Fibroblast of the aortic adventitia (primary cell): ENCODE measurements around the gene RTTN. TPM values are rescaled to one million over a fixed set of nuclear protein-coding genes. Genes with fewer than 3 reads are reported as not detected.

Source experiments
- DNase-seq: peaks from one replicate; pipeline ENCODE4 v3.0.0-alpha.2; 2010; ENCODE audit warnings: low read depth
- H3K4me3 ChIP-seq: 2 replicates; pipeline ENCODE4 v1.5.1; 2011; ENCODE audit warnings: low read depth, mild to moderate bottlenecking, control low read depth, low read length, moderate library complexity
- total RNA-seq: library from RNA; depleted of rRNA; stranded (reverse); fragments of >200 nt; gene quantifications from 2 replicates; pipeline ENCODE4 v1.2.3, GENCODE V29; 2012; ENCODE audit warnings: low replicate concordance
- TF ChIP-seq, protein P1 (sequence below): IDR thresholded peaks from 2 replicates; pipeline ENCODE4 v1.5.1; 2011; ENCODE audit warnings: mild to moderate bottlenecking, low read length, control low read depth, inconsistent platforms; ENCODE audit not compliant: insufficient read depth

Gene RTTN
- total RNA-seq, 1 donor = 38.6 TPM

DNA sequence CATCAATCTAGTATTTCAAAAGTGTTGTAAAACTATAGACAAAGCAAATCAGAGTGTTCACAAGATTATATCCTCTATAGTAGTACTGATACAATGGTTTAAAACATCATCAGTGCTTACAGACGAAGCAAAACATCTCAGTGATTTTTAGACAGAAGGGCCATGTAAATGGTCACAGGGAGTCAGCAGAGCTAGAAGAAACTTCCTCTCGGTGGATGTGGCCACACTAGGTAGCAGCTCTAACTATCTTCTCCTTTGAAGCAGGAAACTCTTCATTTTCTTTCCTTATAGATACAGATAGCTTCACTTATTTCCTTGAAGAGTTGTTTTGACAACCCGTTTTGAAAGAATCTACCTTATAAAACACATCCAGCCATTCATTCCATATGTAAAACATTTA is 177.4 kb downstream of the RTTN start:
- no peak for DNase-seq
- TF ChIP-seq, protein P1, sequence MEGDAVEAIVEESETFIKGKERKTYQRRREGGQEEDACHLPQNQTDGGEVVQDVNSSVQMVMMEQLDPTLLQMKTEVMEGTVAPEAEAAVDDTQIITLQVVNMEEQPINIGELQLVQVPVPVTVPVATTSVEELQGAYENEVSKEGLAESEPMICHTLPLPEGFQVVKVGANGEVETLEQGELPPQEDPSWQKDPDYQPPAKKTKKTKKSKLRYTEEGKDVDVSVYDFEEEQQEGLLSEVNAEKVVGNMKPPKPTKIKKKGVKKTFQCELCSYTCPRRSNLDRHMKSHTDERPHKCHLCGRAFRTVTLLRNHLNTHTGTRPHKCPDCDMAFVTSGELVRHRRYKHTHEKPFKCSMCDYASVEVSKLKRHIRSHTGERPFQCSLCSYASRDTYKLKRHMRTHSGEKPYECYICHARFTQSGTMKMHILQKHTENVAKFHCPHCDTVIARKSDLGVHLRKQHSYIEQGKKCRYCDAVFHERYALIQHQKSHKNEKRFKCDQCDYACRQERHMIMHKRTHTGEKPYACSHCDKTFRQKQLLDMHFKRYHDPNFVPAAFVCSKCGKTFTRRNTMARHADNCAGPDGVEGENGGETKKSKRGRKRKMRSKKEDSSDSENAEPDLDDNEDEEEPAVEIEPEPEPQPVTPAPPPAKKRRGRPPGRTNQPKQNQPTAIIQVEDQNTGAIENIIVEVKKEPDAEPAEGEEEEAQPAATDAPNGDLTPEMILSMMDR = no peak
- H3K4me3 ChIP-seq = no peak overlapping the region

DNA sequence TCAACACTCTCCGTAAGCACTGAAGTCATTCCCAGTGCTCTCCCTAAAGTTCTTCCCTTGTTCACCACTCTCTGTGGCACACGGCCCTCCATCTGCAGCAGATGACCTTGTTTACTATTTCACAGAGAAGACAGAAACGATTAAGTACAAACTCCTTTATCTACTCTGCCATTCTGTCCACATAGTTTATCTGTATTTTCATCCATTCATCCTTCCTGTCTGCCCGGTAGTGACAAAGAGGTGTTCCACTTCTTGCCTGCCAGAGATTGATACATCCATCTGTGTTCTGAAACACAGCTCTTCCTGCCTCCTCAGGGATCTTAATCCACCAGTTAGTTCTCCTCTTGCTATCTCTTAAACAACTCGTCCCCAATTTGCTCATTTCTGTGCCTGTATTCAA is 179.9 kb downstream of the RTTN start:
- no peak overlapping the region for H3K4me3 ChIP-seq
- no peak for DNase-seq
- TF ChIP-seq, protein P1 = no peak

DNA sequence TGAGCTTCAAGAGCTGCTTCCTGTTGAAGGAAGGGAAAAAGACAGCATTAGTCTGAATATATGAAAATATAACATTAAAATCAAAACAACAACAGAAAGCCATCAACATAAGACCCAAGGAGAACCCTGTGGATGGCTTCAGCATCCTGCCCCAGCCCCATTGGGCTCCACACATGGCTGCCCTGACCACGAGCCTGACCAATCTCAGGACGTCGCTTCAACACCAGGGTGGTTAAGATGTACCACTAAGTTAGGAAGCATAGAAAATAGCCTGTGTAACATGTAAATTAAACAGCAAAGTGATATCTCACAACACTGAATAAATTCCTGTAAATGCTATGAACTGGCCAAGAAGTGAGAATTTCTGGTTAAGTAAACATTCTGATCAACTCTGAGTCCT is 180.7 kb downstream of the RTTN start:
- TF ChIP-seq, protein P1 = no peak
- no peak overlapping the region for H3K4me3 ChIP-seq
- no peak for DNase-seq

DNA sequence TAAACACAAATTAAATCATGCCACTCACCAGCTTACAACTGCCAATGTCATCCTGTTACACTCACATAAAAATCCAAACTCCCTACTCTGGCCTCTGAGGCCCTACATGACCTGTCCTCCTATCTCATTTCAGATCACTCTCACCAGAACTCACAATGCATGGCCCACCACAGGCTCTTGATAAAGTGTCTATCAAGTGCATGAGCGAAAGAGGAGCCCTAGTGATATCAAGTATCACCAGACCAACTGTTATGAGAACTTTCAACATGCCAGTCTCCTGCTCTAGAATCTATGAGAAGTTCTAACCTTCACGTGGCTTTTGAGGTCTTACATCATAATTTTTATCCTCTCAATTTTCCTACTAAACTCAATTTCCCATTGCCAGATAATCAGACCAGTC is 181.4 kb downstream of the RTTN start:
- TF ChIP-seq, protein P1 = no peak
- DNase-seq = no peak

DNA sequence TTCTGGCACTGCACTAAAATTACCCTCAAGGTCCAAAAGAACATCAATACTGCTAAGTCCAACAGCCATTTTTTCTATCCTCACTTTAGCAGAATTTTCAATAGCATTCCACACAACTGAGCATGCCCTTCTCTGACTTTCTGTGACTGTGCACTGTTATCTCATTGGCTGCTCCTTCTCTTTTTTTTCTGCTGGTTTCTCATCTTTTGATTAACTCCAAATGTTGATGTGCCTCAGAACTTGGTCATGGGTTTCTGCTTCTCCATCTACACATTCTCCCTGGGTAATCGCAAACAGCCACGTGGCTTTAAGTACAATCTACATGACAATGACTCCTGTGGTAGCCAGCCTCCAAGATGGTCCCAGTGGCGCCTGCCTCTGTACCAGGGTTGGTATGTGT is 182.9 kb downstream of the RTTN start:
- TF ChIP-seq, protein P1 = no peak
- no peak for DNase-seq
- H3K4me3 ChIP-seq = no peak overlapping the region

More for the DNA sequence above, 181.4 kb downstream of the RTTN start:
- H3K4me3 ChIP-seq = no peak overlapping the region

DNA sequence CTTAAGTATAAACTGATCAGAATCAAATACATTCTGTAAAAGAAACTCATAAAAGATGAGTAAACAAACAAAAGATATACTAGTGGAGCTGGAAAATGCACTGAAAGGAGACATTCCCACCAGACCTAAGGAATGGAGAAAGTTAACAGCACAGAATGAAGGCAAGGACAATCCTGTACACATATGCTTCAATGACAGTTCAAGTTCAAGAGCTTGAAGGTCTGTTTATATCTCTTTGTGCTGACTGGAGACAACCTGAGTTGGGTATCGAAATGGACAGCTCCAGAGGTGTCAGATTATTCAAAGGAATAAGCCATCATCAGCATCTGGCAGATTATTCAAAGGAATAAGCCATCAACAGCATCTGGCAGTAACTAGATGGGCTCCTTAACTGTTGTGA is 184.0 kb downstream of the RTTN start:
- no peak for DNase-seq
- H3K4me3 ChIP-seq = no peak overlapping the region
- TF ChIP-seq, protein P1 = no peak

DNA sequence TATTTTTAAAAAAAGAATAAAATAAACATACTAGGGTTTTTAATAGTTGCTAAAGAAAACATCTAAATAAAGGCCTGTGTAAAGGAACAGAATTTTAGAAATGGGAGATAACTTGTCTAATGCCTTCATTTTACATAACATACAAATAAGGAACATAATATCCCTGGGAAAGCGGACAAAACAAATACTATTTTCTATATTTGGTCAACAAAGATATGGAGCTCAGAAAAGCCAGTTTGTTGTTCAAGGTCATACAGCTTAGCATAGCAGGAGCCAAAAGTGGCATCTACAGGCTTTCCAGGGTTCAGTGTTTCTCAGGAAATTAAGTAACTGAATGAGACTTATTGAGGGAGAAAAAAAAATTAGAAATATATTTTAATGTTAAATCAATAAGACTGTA is 184.4 kb downstream of the RTTN start:
- DNase-seq = no peak
- H3K4me3 ChIP-seq = no peak overlapping the region
- TF ChIP-seq, protein P1 = no peak
